ENCODE data around the gene CACNA2D4.
A peak's percentile ranks its signal among the peaks of the same experiment; 100 is the strongest.

GRCh38 chr12:1795785-1796514 is 122.5 kb downstream of the CACNA2D4 start:
- peak; percentile 99 for TF ChIP-seq CTCF (IDR thresholded peaks at IDR 0.05; ENCODE audit: low read depth, low read length, missing input control)
- no peak for TF ChIP-seq MAX (IDR thresholded peaks at IDR 0.05)
- TF ChIP-seq YY1 (IDR thresholded peaks at IDR 0.05), result peak; percentile 30
- TF ChIP-seq REST (IDR thresholded peaks at IDR 0.05), result peak; percentile 72
- TF ChIP-seq, protein P1, sequence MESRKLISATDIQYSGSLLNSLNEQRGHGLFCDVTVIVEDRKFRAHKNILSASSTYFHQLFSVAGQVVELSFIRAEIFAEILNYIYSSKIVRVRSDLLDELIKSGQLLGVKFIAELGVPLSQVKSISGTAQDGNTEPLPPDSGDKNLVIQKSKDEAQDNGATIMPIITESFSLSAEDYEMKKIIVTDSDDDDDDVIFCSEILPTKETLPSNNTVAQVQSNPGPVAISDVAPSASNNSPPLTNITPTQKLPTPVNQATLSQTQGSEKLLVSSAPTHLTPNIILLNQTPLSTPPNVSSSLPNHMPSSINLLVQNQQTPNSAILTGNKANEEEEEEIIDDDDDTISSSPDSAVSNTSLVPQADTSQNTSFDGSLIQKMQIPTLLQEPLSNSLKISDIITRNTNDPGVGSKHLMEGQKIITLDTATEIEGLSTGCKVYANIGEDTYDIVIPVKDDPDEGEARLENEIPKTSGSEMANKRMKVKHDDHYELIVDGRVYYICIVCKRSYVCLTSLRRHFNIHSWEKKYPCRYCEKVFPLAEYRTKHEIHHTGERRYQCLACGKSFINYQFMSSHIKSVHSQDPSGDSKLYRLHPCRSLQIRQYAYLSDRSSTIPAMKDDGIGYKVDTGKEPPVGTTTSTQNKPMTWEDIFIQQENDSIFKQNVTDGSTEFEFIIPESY (IDR thresholded peaks at IDR 0.05), result no peak
- no peak for TF ChIP-seq TAF1 (conservative IDR thresholded peaks at IDR 0.05)
